ENCODE results near the gene IER3. TPM values are rescaled to one million over a fixed set of nuclear protein-coding genes. Genes with fewer than 3 reads are reported as not detected.

Gene IER3
- polyA plus RNA-seq, 3 donors: 30.6 to 188 (median 53.2) TPM

DNA sequence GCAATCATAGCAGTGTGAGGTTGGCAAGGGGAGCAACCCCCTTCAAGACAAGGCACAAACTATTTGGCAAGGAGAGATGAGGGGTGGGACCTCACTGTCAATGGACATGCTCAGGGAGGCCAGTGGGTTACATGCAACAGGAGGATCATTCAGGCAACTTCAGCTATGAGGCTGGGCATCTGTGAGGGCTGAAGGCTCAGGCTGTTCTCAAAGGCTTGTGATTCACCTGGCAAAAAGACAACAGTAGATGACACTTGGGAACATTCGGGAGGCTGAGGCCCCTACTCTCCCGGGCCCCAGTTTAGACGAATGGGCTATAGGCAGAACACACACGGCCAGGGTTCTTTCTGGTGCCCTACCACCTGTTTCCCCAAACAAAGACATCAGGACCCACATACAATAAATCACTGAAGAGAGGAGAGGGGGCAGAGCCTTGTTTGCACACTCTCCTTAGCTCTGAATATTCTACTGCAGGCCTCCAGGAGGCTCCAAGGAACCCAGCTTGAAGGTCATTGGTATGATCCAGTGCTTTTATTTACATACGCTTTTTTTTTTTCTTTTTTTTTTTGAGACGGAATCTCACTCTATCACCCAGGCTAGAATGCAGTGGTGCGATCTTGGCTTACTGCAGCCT, 16.3 kb downstream of the IER3 start:
- peaks cover 41 to 88% of the 10 kb centered on the region in 2 donors for H3K36me3 ChIP-seq (replicated peaks in 1 of 2; ENCODE audit: control insufficient read depth in 1 of 2, insufficient read depth in 2 of 2, low read length in 2 of 2)
- intact Hi-C loops (cut with micrococcal nuclease): loop anchor here in 1 of 2 donors (10.0 kb wide), 1 partner anchor 243 kb away; the partner anchor contains the start of gene HLA-E
- peaks cover 28% of the 10 kb centered on the region for H3K4me1 Mint-ChIP-seq

DNA sequence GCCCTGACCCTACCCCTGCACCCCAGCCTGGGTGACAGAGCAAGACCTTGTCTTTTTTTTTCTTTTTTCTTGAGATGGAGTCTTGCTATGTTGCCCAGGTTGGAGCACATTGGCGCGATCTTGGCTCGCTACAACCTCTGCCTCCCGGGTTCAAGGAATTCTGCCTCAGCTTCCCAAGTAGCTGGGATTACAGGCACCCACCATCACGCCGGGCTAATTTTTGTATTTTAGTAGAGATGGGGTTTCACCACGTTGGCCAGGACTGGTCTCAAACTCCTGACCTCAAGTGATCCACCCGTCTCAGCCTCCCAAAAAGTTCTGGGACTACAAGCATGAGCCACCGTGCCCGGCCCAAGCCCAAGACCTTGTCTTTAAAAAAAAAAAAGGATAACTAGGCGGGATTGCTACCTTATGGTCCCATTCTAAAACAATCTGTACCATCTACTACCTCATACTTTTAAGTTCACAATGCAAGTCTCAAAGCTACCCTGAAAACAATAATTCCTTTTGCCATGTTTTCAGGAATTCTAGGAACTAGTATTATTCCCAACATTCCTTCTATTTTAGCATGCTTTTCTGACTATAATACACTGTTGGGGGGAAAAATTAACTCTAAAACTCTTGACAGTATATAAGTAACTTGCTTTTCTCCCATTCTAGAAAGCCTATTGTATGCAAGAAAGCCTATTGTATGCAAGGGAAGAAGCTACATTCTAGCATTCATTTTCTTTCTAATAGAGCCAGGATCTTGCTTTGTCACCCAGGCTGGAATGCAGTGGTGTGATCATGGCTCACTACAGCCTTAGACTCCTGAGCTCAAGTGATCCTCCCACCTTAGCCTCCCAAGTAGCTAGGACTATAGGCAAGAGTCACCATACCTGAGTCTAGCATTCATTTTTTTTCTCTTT, 17.6 kb downstream of the IER3 start:
- H3K9me3 ChIP-seq (replicated peaks in 1 of 2; ENCODE audit: control insufficient read depth in 1 of 2, insufficient read depth in 1 of 2, low read length in 2 of 2): no peaks in the 10 kb centered on the region
- no peak overlapping the region for H2AFZ ChIP-seq (ENCODE audit: insufficient read depth, low read depth, low read length, poor library complexity, severe bottlenecking)
- H3K4me2 ChIP-seq (replicated peaks; ENCODE audit: extremely low read depth, low read length, poor library complexity, severe bottlenecking): no peak overlapping the region
- H3K9ac ChIP-seq (ENCODE audit: insufficient read depth, low read length, poor library complexity, severe bottlenecking): no peak overlapping the region
- Mint-ChIP-seq H3K27me3 (ENCODE audit: low read depth in 3 of 3) (peaks cover 0 to 2% (median 0%) of the 10 kb centered on the region in 3 donors), H3K4me3 (no peak overlapping the region), H3K9me3 (no peaks in the 10 kb centered on the region), H3K27ac (peak overlapping the region in 1 of 7 donors; percentile 10), H3K36me3 (peaks cover 56 to 80% of the 10 kb centered on the region in 2 donors), H3K4me1 (peaks cover 40% of the 10 kb centered on the region)
- H3K27ac ChIP-seq (ENCODE audit: low read depth in 1 of 2, low read length in 2 of 2): no peak overlapping the region
- DNase-seq: no peak
- 91% methylated on average over 8 of the region's 11 CpGs for WGBS (ENCODE audit: insufficient coverage)
- peaks cover 77% of the 10 kb centered on the region for H4K20me1 ChIP-seq (ENCODE audit: insufficient read depth, low read length)
- intact Hi-C loops (cut with micrococcal nuclease): loop anchor here in 1 of 2 donors (10.0 kb wide), 1 partner anchor 242 kb away; the partner anchor contains the start of gene HLA-E
- peaks cover 50% of the 10 kb centered on the region for H3K79me2 ChIP-seq (ENCODE audit: insufficient read depth, low read length)
- TF ChIP-seq, protein P1, sequence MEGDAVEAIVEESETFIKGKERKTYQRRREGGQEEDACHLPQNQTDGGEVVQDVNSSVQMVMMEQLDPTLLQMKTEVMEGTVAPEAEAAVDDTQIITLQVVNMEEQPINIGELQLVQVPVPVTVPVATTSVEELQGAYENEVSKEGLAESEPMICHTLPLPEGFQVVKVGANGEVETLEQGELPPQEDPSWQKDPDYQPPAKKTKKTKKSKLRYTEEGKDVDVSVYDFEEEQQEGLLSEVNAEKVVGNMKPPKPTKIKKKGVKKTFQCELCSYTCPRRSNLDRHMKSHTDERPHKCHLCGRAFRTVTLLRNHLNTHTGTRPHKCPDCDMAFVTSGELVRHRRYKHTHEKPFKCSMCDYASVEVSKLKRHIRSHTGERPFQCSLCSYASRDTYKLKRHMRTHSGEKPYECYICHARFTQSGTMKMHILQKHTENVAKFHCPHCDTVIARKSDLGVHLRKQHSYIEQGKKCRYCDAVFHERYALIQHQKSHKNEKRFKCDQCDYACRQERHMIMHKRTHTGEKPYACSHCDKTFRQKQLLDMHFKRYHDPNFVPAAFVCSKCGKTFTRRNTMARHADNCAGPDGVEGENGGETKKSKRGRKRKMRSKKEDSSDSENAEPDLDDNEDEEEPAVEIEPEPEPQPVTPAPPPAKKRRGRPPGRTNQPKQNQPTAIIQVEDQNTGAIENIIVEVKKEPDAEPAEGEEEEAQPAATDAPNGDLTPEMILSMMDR (IDR thresholded peaks at IDR 0.05): no peak
- peaks cover 48 to 79% of the 10 kb centered on the region in 2 donors for H3K36me3 ChIP-seq (replicated peaks in 1 of 2; ENCODE audit: control insufficient read depth in 1 of 2, insufficient read depth in 2 of 2, low read length in 2 of 2)
- H3K4me3 ChIP-seq (replicated peaks in 1 of 3; ENCODE audit: low read depth in 2 of 3, low read length in 3 of 3): no peak overlapping the region
- no peaks in the 10 kb centered on the region for H3K27me3 ChIP-seq (ENCODE audit: control insufficient read depth in 2 of 2, insufficient read depth in 2 of 2, low read length in 2 of 2)
- peaks cover 31 to 44% of the 10 kb centered on the region in 2 donors for H3K4me1 ChIP-seq (ENCODE audit: control insufficient read depth in 1 of 2, insufficient read depth in 2 of 2, low read length in 2 of 2)

More for the DNA sequence above, 16.3 kb downstream of the IER3 start:
- peak overlapping the region in 3 of 7 donors; percentile 2 to 72 (median 7) for H3K27ac Mint-ChIP-seq
- H3K27me3 Mint-ChIP-seq (ENCODE audit: low read depth in 3 of 3): peaks cover 0 to 2% (median 0%) of the 10 kb centered on the region in 3 donors
- peaks cover 19 to 31% of the 10 kb centered on the region in 2 donors for H3K4me1 ChIP-seq (ENCODE audit: control insufficient read depth in 1 of 2, insufficient read depth in 2 of 2, low read length in 2 of 2)
- no peak overlapping the region for H3K4me3 ChIP-seq (replicated peaks in 1 of 3; ENCODE audit: low read depth in 2 of 3, low read length in 3 of 3)
- no peaks in the 10 kb centered on the region for H3K27me3 ChIP-seq (ENCODE audit: control insufficient read depth in 2 of 2, insufficient read depth in 2 of 2, low read length in 2 of 2)
- peaks cover 37% of the 10 kb centered on the region for H3K79me2 ChIP-seq (ENCODE audit: insufficient read depth, low read length)
- TF ChIP-seq, protein P1 (IDR thresholded peaks at IDR 0.05): no peak
- 52% methylated on average over 2 of the region's 7 CpGs for WGBS (ENCODE audit: insufficient coverage)
- H3K9me3 Mint-ChIP-seq: peaks cover 0 to 2% (median 0%) of the 10 kb centered on the region in 7 donors
- H3K9me3 ChIP-seq (replicated peaks in 1 of 2; ENCODE audit: control insufficient read depth in 1 of 2, insufficient read depth in 1 of 2, low read length in 2 of 2): no peaks in the 10 kb centered on the region
- no peak overlapping the region for H3K9ac ChIP-seq (ENCODE audit: insufficient read depth, low read length, poor library complexity, severe bottlenecking)
- no peak overlapping the region for H3K4me3 Mint-ChIP-seq
- peaks cover 72% of the 10 kb centered on the region for H4K20me1 ChIP-seq (ENCODE audit: insufficient read depth, low read length)
- no peak overlapping the region for H2AFZ ChIP-seq (ENCODE audit: insufficient read depth, low read depth, low read length, poor library complexity, severe bottlenecking)
- peaks cover 62 to 82% of the 10 kb centered on the region in 2 donors for H3K36me3 Mint-ChIP-seq
- no peak overlapping the region for H3K4me2 ChIP-seq (replicated peaks; ENCODE audit: extremely low read depth, low read length, poor library complexity, severe bottlenecking)
- peak overlapping the region in 1 of 2 donors; percentile 13 for H3K27ac ChIP-seq (ENCODE audit: low read depth in 1 of 2, low read length in 2 of 2)
- no peak for DNase-seq
